Fibroblast of skin of left biceps (primary cell): ENCODE data around the gene PSMB5.
"Not testable (repeated sequence)": the region's sequence is repeated elsewhere in the genome, so short reads cannot be mapped to it uniquely, and the experiment has no call there.

ENCODE experiments used
- DNase-seq, 2 experiments: peaks; one replicate each; pipeline ENCODE4 v3.0.0-alpha.2; 2013; ENCODE audit warnings: low read depth in 2 of 2

The PSMB5 gene

GRCh38 chr14:23015618-23016017 lies 19.1 kb downstream of the PSMB5 start:
- DNase-seq: no peak

GRCh38 chr14:23013749-23014054 lies 21.0 kb downstream of the PSMB5 start:
- DNase-seq: not testable (repeated sequence)

- no peak for DNase-seq
Observed at GRCh38 chr14:23013054-23013748, 21.5 kb downstream of the PSMB5 start.

- peak; percentile 17 to 31 for DNase-seq
Observed at GRCh38 chr14:23009939-23010726, 24.6 kb downstream of the PSMB5 start, which contains the start of gene C14orf93. TSS of gene C14orf93 (minus strand) at chr14:23010143. CDS start at chr14:22999023, 11,120 bp downstream.

- no peak for DNase-seq
Observed at GRCh38 chr14:23009483-23009938, 25.2 kb downstream of the PSMB5 start.

- no peak for DNase-seq
Observed at GRCh38 chr14:23008831-23009230, 25.9 kb downstream of the PSMB5 start.

GRCh38 chr14:23006544-23007419 lies 27.9 kb downstream of the PSMB5 start:
- peak; percentile 94 to 95 for DNase-seq

GRCh38 chr14:23006188-23006534 lies 28.5 kb downstream of the PSMB5 start:
- DNase-seq: no peak

GRCh38 chr14:23005451-23006187 lies 29.1 kb downstream of the PSMB5 start:
- no peak for DNase-seq

GRCh38 chr14:23004274-23004673 lies 30.4 kb downstream of the PSMB5 start:
- not testable (repeated sequence) for DNase-seq

GRCh38 chr14:23002592-23002991 lies 32.1 kb downstream of the PSMB5 start:
- DNase-seq: no peak

- DNase-seq: no peak
Observed at GRCh38 chr14:23000860-23001259, 33.8 kb downstream of the PSMB5 start.

- no peak for DNase-seq
Observed at GRCh38 chr14:22998329-22999012, 36.2 kb downstream of the PSMB5 start.

- DNase-seq: no peak
Observed at GRCh38 chr14:22997676-22998323, 36.9 kb downstream of the PSMB5 start.

GRCh38 chr14:22996768-22997654 lies 37.7 kb downstream of the PSMB5 start:
- no peak for DNase-seq

- no peak for DNase-seq
Observed at GRCh38 chr14:22995889-22996625, 38.6 kb downstream of the PSMB5 start.

GRCh38 chr14:22994762-22995275 lies 39.9 kb downstream of the PSMB5 start:
- DNase-seq: peak; percentile 31 to 34

- no peak for DNase-seq
Observed at GRCh38 chr14:22993517-22993916, 41.2 kb downstream of the PSMB5 start.
